ENCODE data around the gene MBNL1.

DNA sequence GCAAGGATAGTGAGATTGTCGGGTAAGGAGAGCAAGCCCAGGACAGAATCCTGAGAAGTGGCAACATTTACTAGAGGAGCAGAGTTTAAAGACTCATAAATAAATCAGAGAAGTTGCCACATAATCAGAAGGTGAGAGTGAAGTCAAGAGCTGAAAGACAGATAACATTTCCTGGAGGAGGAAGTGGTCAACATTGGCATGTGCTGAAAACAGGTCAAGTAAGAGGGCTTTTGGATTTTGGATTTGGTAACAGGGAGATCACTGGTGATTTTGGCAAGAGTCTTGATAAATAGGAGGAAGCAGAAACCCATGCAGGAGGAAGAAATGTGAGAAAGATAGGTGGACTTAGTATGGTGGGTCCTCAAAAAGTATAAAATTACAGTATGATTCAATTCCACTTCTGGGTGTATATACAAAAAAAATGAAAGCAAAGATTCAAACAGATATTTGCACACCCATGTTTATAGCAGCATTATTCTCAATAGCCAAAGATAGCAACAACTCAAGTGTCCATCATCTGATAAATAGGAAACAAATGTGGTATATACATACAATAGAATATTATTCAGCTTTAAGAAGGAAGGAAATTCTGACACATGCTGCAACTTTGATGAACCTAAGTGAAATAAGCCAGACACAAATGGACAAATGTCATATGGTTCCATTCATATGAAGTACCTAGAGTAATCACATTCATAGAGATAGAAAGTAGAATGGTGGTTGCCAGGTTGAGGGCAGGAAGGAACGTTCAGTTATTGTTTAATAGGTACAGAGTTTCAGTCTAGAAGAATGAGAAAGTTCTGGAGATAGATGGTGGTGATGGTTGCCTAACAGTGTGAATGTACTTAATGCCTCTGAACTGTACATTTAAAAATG lies 27.3 kb upstream of the MBNL1 start:
- TF ChIP-seq CTCF (conservative IDR thresholded peaks at IDR 0.05 in 1 of 2, IDR thresholded peaks at IDR 0.05 in 1 of 2; ENCODE audit: extremely low read depth in 1 of 2, insufficient read depth in 1 of 2, low read depth in 1 of 2, low read length in 2 of 2): no peak
- no peak for TF ChIP-seq EZH2 (IDR thresholded peaks at IDR 0.05; ENCODE audit: borderline replicate concordance, low read length)

Measured in mammary epithelial cell (primary cell).